ENCODE measurements around the gene UBXN1. TPM values are rescaled to one million over a fixed set of nuclear protein-coding genes. Genes with fewer than 3 reads are reported as not detected.

Gene UBXN1
- total and polyA plus RNA-seq, 2 donors (not counting 1 experiment from before 2014, with no cell fraction given) = 180 to 193 TPM

- H3K27me3 Mint-ChIP-seq = no peaks in the 10 kb centered on the region
- Histone ChIP-seq H3K4me3 (ENCODE audit: control extremely low read depth in 1 of 5, extremely low read depth in 1 of 5, insufficient read depth in 1 of 5, low read depth in 2 of 5, low read length in 4 of 5) (no peak overlapping the region), H3K27me3 (replicated peaks in 1 of 4; ENCODE audit: control extremely low read depth in 1 of 4, control insufficient read depth in 3 of 4, insufficient read depth in 4 of 4, low read length in 3 of 4) (no peaks in the 10 kb centered on the region), H3K9me3 (ENCODE audit: control extremely low read depth in 1 of 3, control insufficient read depth in 2 of 3, insufficient read depth in 1 of 3, low read length in 2 of 3) (no peaks in the 10 kb centered on the region), H4K20me1 (ENCODE audit: control insufficient read depth, insufficient read depth, low read length, poor library complexity, severe bottlenecking) (peaks cover 15% of the 10 kb centered on the region), H2AFZ (ENCODE audit: insufficient read depth, low read depth, low read length, poor library complexity, severe bottlenecking) (no peak overlapping the region), H3K27ac (ENCODE audit: low read length in 2 of 2) (no peak overlapping the region), H3K4me2 (replicated peaks; ENCODE audit: low read depth, low read length, poor library complexity, severe bottlenecking) (no peak overlapping the region), H3K79me2 (ENCODE audit: control insufficient read depth, insufficient read depth, low read length) (peaks cover 62% of the 10 kb centered on the region), H3K36me3 (replicated peaks in 1 of 2; ENCODE audit: control extremely low read depth in 1 of 2, control insufficient read depth in 1 of 2, extremely low read depth in 1 of 2, insufficient read depth in 2 of 2, low read length in 1 of 2) (peaks cover 6 to 92% of the 10 kb centered on the region in 2 experiments), H3K9ac (ENCODE audit: low read length) (no peak overlapping the region), H3K4me1 (ENCODE audit: control insufficient read depth in 2 of 2, insufficient read depth in 2 of 2, low read length in 2 of 2) (peaks cover 0 to 5% of the 10 kb centered on the region in 2 donors)
- 95% methylated on average over 10 of the region's 11 CpGs for WGBS (ENCODE audit: insufficient coverage)
- intact Hi-C loops (cut with micrococcal nuclease) = no loop called here
- no peak overlapping the region for H3K27ac Mint-ChIP-seq
- DNase-seq = no peak
- H3K9me3 Mint-ChIP-seq (ENCODE audit: insufficient read depth) = no peaks in the 10 kb centered on the region
- POLR2A ChIA-PET = no interaction called here
- TF ChIP-seq CTCF (IDR thresholded peaks at IDR 0.05) (no peak), EZH2 (IDR thresholded peaks at IDR 0.05; ENCODE audit: borderline replicate concordance, insufficient read depth, low read depth, low read length, poor library complexity, severe bottlenecking) (no peak)
- no peak for ATAC-seq (ENCODE audit: low read depth)
- CTCF ChIA-PET = no interaction called here
- H3K4me3 Mint-ChIP-seq = no peak overlapping the region
- peaks cover 21% of the 10 kb centered on the region for H3K4me1 Mint-ChIP-seq
Measured at GRCh38 chr11:62716816-62717215, 37.9 kb upstream of the UBXN1 start.

GRCh38 chr11:62716206-62716605 is 37.3 kb upstream of the UBXN1 start:
- H3K27ac Mint-ChIP-seq = no peak overlapping the region
- WGBS (ENCODE audit: insufficient coverage) = no CpG with 5 or more reads among the region's 5 CpGs
- Histone ChIP-seq H3K9me3 (ENCODE audit: control extremely low read depth in 1 of 3, control insufficient read depth in 2 of 3, insufficient read depth in 1 of 3, low read length in 2 of 3) (no peaks in the 10 kb centered on the region), H4K20me1 (ENCODE audit: control insufficient read depth, insufficient read depth, low read length, poor library complexity, severe bottlenecking) (peaks cover 12% of the 10 kb centered on the region), H3K4me3 (ENCODE audit: control extremely low read depth in 1 of 5, extremely low read depth in 1 of 5, insufficient read depth in 1 of 5, low read depth in 2 of 5, low read length in 4 of 5) (no peak overlapping the region), H2AFZ (ENCODE audit: insufficient read depth, low read depth, low read length, poor library complexity, severe bottlenecking) (no peak overlapping the region), H3K9ac (ENCODE audit: low read length) (no peak overlapping the region), H3K36me3 (replicated peaks in 1 of 2; ENCODE audit: control extremely low read depth in 1 of 2, control insufficient read depth in 1 of 2, extremely low read depth in 1 of 2, insufficient read depth in 2 of 2, low read length in 1 of 2) (peaks cover 6 to 91% of the 10 kb centered on the region in 2 experiments), H3K79me2 (ENCODE audit: control insufficient read depth, insufficient read depth, low read length) (peaks cover 56% of the 10 kb centered on the region), H3K4me1 (ENCODE audit: control insufficient read depth in 2 of 2, insufficient read depth in 2 of 2, low read length in 2 of 2) (peaks cover 0 to 5% of the 10 kb centered on the region in 2 donors), H3K4me2 (replicated peaks; ENCODE audit: low read depth, low read length, poor library complexity, severe bottlenecking) (no peak overlapping the region), H3K27me3 (replicated peaks in 1 of 4; ENCODE audit: control extremely low read depth in 1 of 4, control insufficient read depth in 3 of 4, insufficient read depth in 4 of 4, low read length in 3 of 4) (no peaks in the 10 kb centered on the region), H3K27ac (ENCODE audit: low read length in 2 of 2) (no peak overlapping the region)
- ChIA-PET POLR2A (no interaction called here), CTCF (no interaction called here)
- H3K4me3 Mint-ChIP-seq = no peak overlapping the region
- intact Hi-C loops (cut with micrococcal nuclease) = no loop called here
- H3K4me1 Mint-ChIP-seq = peaks cover 20% of the 10 kb centered on the region
- H3K9me3 Mint-ChIP-seq (ENCODE audit: insufficient read depth) = no peaks in the 10 kb centered on the region
- no peaks in the 10 kb centered on the region for H3K27me3 Mint-ChIP-seq
- TF ChIP-seq CTCF (IDR thresholded peaks at IDR 0.05) = no peak
- TF ChIP-seq EZH2 (IDR thresholded peaks at IDR 0.05; ENCODE audit: borderline replicate concordance, insufficient read depth, low read depth, low read length, poor library complexity, severe bottlenecking) = no peak
- DNase-seq (no peak), ATAC-seq (ENCODE audit: low read depth) (no peak)

Measured in B cell (primary cell).